ENCODE results near the gene C11orf21. TPM values are rescaled to one million over a fixed set of nuclear protein-coding genes. Genes with fewer than 3 reads are reported as not detected.

The C11orf21 gene
- total and polyA plus RNA-seq, 9 of the 15 experiments (the other 6 are each of a cell fraction or from before 2014, with no cell fraction given), result 0.10 to 2.6 (median 2.0) TPM

- TF ChIP-seq JUN (IDR thresholded peaks at IDR 0.05; ENCODE audit: borderline replicate concordance, low read depth, low read length), result no peak
- no peak for TF ChIP-seq JUN (CRISPR knock-in tag; IDR thresholded peaks at IDR 0.05; ENCODE audit: borderline replicate concordance)
- no peak for TF ChIP-seq SNIP1 (IDR thresholded peaks at IDR 0.05; ENCODE audit: low read depth)
- TF ChIP-seq CXXC5 (CRISPR knock-in tag; IDR thresholded peaks at IDR 0.05), result no peak
- no peak for TF ChIP-seq RHOXF2B (CRISPR knock-in tag; conservative IDR thresholded peaks at IDR 0.05)
- TF ChIP-seq KLF16 (IDR thresholded peaks at IDR 0.05), result no peak
- TF ChIP-seq IRF1 (CRISPR knock-in tag; IDR thresholded peaks at IDR 0.05; ENCODE audit: borderline replicate concordance), result no peak
Observed at GRCh38 chr11:2252018-2252417, 49.7 kb downstream of the C11orf21 start (continued).

GRCh38 chr11:2251138-2251537, 50.6 kb downstream of the C11orf21 start:
- Histone ChIP-seq H3K9ac (ENCODE audit: insufficient read depth in 1 of 2, low read depth in 2 of 2, low read length in 2 of 2) (no peak overlapping the region), H3K9me3 (replicated peaks; ENCODE audit: control insufficient read depth, insufficient read depth, low read depth, low read length) (no peaks in the 10 kb centered on the region), H3K4me2 (ENCODE audit: insufficient read depth, low read length) (no peak overlapping the region), H3K27me3 (ENCODE audit: control insufficient read depth in 2 of 2, insufficient read depth in 2 of 2, low read length in 2 of 2) (peaks cover 4 to 48% of the 10 kb centered on the region in 2 experiments; a peak in 4 of 5 replicates), H3K36me3 (ENCODE audit: control insufficient read depth, insufficient read depth, low read length) (no peaks in the 10 kb centered on the region), H3K79me2 (ENCODE audit: control insufficient read depth, insufficient read depth, low read length) (no peaks in the 10 kb centered on the region), H3K4me3 (no peak overlapping the region), H4K20me1 (replicated peaks; ENCODE audit: control insufficient read depth, insufficient read depth, low read length) (peaks cover 4% of the 10 kb centered on the region; the same call in 1 of the 2 replicates), H2AFZ (ENCODE audit: low read depth, low read length) (no peak overlapping the region), H3K9me1 (ENCODE audit: control insufficient read depth, insufficient read depth, low read length) (no peaks in the 10 kb centered on the region), H3K27ac (ENCODE audit: extremely low read depth, low read depth, low read length) (no peak overlapping the region), H3K4me1 (replicated peaks in 1 of 2; ENCODE audit: control insufficient read depth in 2 of 2, insufficient read depth in 2 of 2, low read length in 2 of 2) (peaks cover 0 to 7% of the 10 kb centered on the region in 2 experiments; a peak in 3 of 5 replicates)
- POLR2A ChIA-PET, result interaction anchor here (0.7 kb wide), 1 partner anchor 10 kb away, joined by 3 read pairs; no protein-coding TSS in a partner anchor
- 21% methylated on average over 5 of the region's 6 CpGs for WGBS (ENCODE audit: insufficient coverage, low coverage, missing lambda C conversion rate)
- intact Hi-C loops (cut with micrococcal nuclease), result no loop called here
- TF ChIP-seq RFX1 (IDR thresholded peaks at IDR 0.05) (peak; percentile 21; the same call in 1 of the 2 replicates), TCF7 (IDR thresholded peaks at IDR 0.05; ENCODE audit: borderline replicate concordance) (no peak)
- ATAC-seq, result no peak
- FAIRE-seq, result no peak
- DNase-seq (ENCODE audit: extremely low read depth in 1 of 4, low spot score in 3 of 4), result peak in 1 of 4 experiments; percentile 2
- BruUV-seq (replicated peaks), result no TSS peak
- CTCF ChIA-PET (ENCODE audit: low intra/inter-chr PET ratio), result no interaction called here
- in situ Hi-C loops (cut with MboI), result no loop called here

Data from K562 (cell line).